GM12892 (cell line): ENCODE data around the gene SUGCT.

ENCODE experiments used
- POLR2A ChIP-seq: IDR thresholded peaks from 2 replicates; pipeline ENCODE4 v1.6.1; 2011; ENCODE audit warnings: low read depth, low read length, control low read depth
- POLR2AphosphoS5 ChIP-seq: IDR thresholded peaks from 2 replicates; pipeline ENCODE4 v1.6.1; 2011; ENCODE audit warnings: low read depth, low read length, control low read depth
- TAF1 ChIP-seq: IDR thresholded peaks from 2 replicates; pipeline ENCODE4 v1.6.1; 2011; ENCODE audit warnings: low read depth, mild to moderate bottlenecking, control low read depth, low read length, borderline replicate concordance

DNA sequence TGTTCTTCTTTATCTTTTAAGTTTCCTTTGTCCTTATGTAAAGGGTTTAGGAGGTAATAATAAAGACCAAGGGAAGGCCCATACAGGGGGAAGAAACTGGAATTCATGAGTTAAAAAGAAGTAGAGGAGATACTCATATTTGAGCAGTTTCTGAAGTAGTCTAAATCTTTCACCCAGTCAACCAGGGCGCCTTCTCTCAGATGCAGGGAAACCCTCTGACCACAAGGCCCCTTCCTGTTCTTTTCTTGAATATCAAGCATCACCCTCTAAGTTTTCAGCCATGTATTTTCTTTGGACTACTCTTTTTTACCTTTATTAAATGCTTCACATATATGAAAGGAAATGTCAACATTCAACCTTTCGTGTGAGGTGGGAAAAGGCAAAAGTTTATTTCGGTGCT is 630.8 kb downstream of the SUGCT start:
- no peak for TF ChIP-seq POLR2AphosphoS5
- TF ChIP-seq POLR2A = no peak
- TF ChIP-seq TAF1 = no peak
